ENCODE measurements around the gene MESP1. TPM values are rescaled to one million over a fixed set of nuclear protein-coding genes. Genes with fewer than 3 reads are reported as not detected.
A peak's percentile ranks its signal among the peaks of the same experiment; 100 is the strongest.

Gene MESP1
- total RNA-seq, 1 experiment from 2014 or later, result 8.8 TPM

DNA sequence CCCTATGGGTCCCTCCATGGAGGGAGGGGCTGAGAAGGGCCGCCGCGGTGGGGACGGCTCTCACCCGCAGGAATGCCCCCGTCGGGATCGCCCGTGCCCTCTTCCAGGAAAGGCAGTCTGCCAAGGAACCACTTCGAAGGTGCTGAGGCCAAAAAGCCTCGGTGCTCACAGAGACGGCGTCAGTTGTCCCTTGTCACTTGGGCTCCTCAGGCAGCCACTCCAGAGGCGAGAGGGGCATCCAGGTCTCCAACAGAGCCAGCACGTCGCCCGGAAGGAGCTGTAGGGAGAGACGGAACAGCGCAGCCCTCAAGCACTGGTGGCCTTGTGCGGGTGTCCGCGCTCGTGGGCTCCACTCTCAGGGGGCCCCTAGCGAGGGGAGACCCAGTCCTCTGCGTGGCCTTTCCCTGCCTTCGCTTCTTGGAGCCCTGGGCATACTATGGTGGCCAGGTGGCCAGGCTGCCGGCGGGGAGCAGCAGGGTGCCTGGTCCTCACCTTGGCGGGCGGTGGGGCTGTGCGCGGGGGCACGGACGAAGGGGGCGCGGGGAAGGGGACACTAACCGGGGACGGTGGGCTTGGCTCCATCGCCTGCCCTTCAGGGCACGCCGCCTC lies 994 bp downstream of the MESP1 start:
- CTCF ChIA-PET, result interaction anchor here (1.4 to 2.6 kb wide), 4 partner anchors 10 to 139 kb away, joined by 4 to 15 read pairs (median 8); no protein-coding TSS in a partner anchor

DNA sequence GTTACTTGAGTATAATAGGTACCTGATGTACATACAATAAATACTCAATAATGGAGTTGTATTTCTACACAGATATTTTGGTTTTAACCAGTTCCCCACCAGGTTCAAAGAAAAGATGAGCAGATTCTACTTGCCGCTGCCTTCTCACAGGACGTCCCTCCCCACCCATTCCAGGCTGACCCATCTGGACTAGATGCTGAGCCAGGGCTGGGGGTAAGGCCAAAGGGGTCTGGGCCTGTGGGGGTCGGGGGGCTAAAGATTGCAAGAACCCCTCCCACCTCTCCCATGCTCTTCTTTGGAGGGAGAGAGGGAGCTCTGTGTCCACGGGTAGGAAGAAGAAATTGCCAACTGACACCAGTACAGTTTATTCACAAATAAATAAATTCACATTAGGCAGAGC lies 1.5 kb downstream of the MESP1 start:
- H3K27me3 ChIP-seq (ENCODE audit: insufficient read depth, low read length), result no peaks in the 10 kb centered on the region
- TF ChIP-seq TCF7L2 (IDR thresholded peaks at IDR 0.05; ENCODE audit: borderline replicate concordance, extremely low read depth, insufficient read depth, insufficient read length), result no peak
- TF ChIP-seq EZH2phosphoT487 (IDR thresholded peaks at IDR 0.05; ENCODE audit: borderline replicate concordance), result no peak
- TF ChIP-seq, protein P1, sequence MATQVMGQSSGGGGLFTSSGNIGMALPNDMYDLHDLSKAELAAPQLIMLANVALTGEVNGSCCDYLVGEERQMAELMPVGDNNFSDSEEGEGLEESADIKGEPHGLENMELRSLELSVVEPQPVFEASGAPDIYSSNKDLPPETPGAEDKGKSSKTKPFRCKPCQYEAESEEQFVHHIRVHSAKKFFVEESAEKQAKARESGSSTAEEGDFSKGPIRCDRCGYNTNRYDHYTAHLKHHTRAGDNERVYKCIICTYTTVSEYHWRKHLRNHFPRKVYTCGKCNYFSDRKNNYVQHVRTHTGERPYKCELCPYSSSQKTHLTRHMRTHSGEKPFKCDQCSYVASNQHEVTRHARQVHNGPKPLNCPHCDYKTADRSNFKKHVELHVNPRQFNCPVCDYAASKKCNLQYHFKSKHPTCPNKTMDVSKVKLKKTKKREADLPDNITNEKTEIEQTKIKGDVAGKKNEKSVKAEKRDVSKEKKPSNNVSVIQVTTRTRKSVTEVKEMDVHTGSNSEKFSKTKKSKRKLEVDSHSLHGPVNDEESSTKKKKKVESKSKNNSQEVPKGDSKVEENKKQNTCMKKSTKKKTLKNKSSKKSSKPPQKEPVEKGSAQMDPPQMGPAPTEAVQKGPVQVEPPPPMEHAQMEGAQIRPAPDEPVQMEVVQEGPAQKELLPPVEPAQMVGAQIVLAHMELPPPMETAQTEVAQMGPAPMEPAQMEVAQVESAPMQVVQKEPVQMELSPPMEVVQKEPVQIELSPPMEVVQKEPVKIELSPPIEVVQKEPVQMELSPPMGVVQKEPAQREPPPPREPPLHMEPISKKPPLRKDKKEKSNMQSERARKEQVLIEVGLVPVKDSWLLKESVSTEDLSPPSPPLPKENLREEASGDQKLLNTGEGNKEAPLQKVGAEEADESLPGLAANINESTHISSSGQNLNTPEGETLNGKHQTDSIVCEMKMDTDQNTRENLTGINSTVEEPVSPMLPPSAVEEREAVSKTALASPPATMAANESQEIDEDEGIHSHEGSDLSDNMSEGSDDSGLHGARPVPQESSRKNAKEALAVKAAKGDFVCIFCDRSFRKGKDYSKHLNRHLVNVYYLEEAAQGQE (IDR thresholded peaks at IDR 0.05; ENCODE audit: low read depth), result no peak
- TF ChIP-seq CEBPB (IDR thresholded peaks at IDR 0.05; ENCODE audit: low read depth), result no peak
- no peak for TF ChIP-seq SIN3A (IDR thresholded peaks at IDR 0.05; ENCODE audit: low read depth)
- TF ChIP-seq ZNF274 (IDR thresholded peaks at IDR 0.05; ENCODE audit: low read depth, low read length), result no peak
- TF ChIP-seq, protein P2, sequence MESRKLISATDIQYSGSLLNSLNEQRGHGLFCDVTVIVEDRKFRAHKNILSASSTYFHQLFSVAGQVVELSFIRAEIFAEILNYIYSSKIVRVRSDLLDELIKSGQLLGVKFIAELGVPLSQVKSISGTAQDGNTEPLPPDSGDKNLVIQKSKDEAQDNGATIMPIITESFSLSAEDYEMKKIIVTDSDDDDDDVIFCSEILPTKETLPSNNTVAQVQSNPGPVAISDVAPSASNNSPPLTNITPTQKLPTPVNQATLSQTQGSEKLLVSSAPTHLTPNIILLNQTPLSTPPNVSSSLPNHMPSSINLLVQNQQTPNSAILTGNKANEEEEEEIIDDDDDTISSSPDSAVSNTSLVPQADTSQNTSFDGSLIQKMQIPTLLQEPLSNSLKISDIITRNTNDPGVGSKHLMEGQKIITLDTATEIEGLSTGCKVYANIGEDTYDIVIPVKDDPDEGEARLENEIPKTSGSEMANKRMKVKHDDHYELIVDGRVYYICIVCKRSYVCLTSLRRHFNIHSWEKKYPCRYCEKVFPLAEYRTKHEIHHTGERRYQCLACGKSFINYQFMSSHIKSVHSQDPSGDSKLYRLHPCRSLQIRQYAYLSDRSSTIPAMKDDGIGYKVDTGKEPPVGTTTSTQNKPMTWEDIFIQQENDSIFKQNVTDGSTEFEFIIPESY (IDR thresholded peaks at IDR 0.05; ENCODE audit: extremely low read depth, insufficient replicate concordance, low read length), result no peak
- TF ChIP-seq YY1 (IDR thresholded peaks at IDR 0.05; ENCODE audit: extremely low read depth, insufficient replicate concordance, low read depth, low read length), result no peak
- no peak for TF ChIP-seq ELF1 (IDR thresholded peaks at IDR 0.05; ENCODE audit: borderline replicate concordance, low read depth)
- no peak for TF ChIP-seq RAD21 (IDR thresholded peaks at IDR 0.05; ENCODE audit: low read depth)
- no peak for TF ChIP-seq EZH2 (IDR thresholded peaks at IDR 0.05)

More for the DNA sequence above, 994 bp downstream of the MESP1 start:
- Histone ChIP-seq H3K9ac (ENCODE audit: low read length) (peak overlapping the region; percentile 79), H3K79me2 (ENCODE audit: insufficient read depth, low read length) (no peaks in the 10 kb centered on the region; the same call in 1 of the 2 replicates), H3K4me2 (ENCODE audit: low read length) (peak overlapping the region; percentile 98), H3K4me1 (ENCODE audit: control insufficient read depth in 1 of 2, insufficient read depth in 2 of 2, low read length in 2 of 2) (peaks cover 4 to 23% of the 10 kb centered on the region in 2 experiments; a peak in 2 of 4 replicates), H3K9me2 (ENCODE audit: insufficient read depth) (no peaks in the 10 kb centered on the region), H3K9me3 (ENCODE audit: control insufficient read depth in 1 of 2, insufficient read depth in 1 of 2, low read depth in 1 of 2, low read length in 2 of 2) (no peaks in the 10 kb centered on the region), H3K27me3 (ENCODE audit: insufficient read depth, low read length) (no peaks in the 10 kb centered on the region), H3K4me3 (replicated peaks in 1 of 2; ENCODE audit: low read depth in 1 of 2, low read length in 2 of 2) (peak overlapping the region; percentile 68 to 72), H3K36me3 (ENCODE audit: control insufficient read depth in 1 of 2, insufficient read depth in 2 of 2, low read length in 2 of 2) (no peaks in the 10 kb centered on the region), H2AFZ (ENCODE audit: low read depth, low read length, poor library complexity, severe bottlenecking) (peak overlapping the region; percentile 54), H3K27ac (ENCODE audit: low read depth, low read length) (peak overlapping the region; percentile 74), H4K20me1 (ENCODE audit: insufficient read depth) (no peaks in the 10 kb centered on the region)
- DNase-seq (ENCODE audit: low read depth, low spot score) (no peak), ATAC-seq (peak; percentile 37)
- POLR2A ChIA-PET, result interaction anchor here (1.0 to 1.3 kb wide), 2 partner anchors 10 to 15 kb away, joined by 4 read pairs; no protein-coding TSS in a partner anchor
- intact Hi-C loops (cut with micrococcal nuclease), result loop anchor here (10.0 kb wide), 1 partner anchor 465 kb away; no protein-coding TSS in a partner anchor
- TSS peak; percentile 61 for BruUV-seq (replicated peaks)
- TF ChIP-seq POLR2AphosphoS5 (IDR thresholded peaks at IDR 0.05; ENCODE audit: low read depth, low read length), result peak; percentile 24; the same call in 1 of the 2 replicates
- TF ChIP-seq SIN3A (IDR thresholded peaks at IDR 0.05; ENCODE audit: low read depth), result no peak
- RAD21 ChIA-PET (ENCODE audit: low non-redundant PET in 1 of 2, low total read pairs in 2 of 2, uncharacterized antibody in 2 of 2, unreplicated experiment in 2 of 2), result interaction anchor here (0.6 to 0.9 kb wide), 4 partner anchors 11 to 324 kb away, joined by 3 to 4 read pairs (median 4); no protein-coding TSS in a partner anchor

More for the DNA sequence above, 1.5 kb downstream of the MESP1 start:
- peak overlapping the region; percentile 98 for H3K4me2 ChIP-seq (ENCODE audit: low read length)
- peak overlapping the region; percentile 74 for H3K27ac ChIP-seq (ENCODE audit: low read depth, low read length)
- H3K9ac ChIP-seq (ENCODE audit: low read length), result peak overlapping the region; percentile 79
- intact Hi-C loops (cut with micrococcal nuclease), result loop anchor here (10.0 kb wide), 1 partner anchor 465 kb away; no protein-coding TSS in a partner anchor
- POLR2A ChIA-PET, result no interaction called here
- RAD21 ChIA-PET (ENCODE audit: low non-redundant PET in 1 of 2, low total read pairs in 2 of 2, uncharacterized antibody in 2 of 2, unreplicated experiment in 2 of 2), result interaction anchor here in 1 of 2 experiments (0.7 kb wide), 2 partner anchors 102 to 325 kb away, joined by 4 read pairs; no protein-coding TSS in a partner anchor
- H3K79me2 ChIP-seq (ENCODE audit: insufficient read depth, low read length), result no peaks in the 10 kb centered on the region; the same call in 1 of the 2 replicates
- H3K9me3 ChIP-seq (ENCODE audit: control insufficient read depth in 1 of 2, insufficient read depth in 1 of 2, low read depth in 1 of 2, low read length in 2 of 2), result no peaks in the 10 kb centered on the region
- no peaks in the 10 kb centered on the region for H3K36me3 ChIP-seq (ENCODE audit: control insufficient read depth in 1 of 2, insufficient read depth in 2 of 2, low read length in 2 of 2)
- peaks cover 4 to 23% of the 10 kb centered on the region in 2 experiments; a peak in 2 of 4 replicates for H3K4me1 ChIP-seq (ENCODE audit: control insufficient read depth in 1 of 2, insufficient read depth in 2 of 2, low read length in 2 of 2)
- BruUV-seq (replicated peaks), result no TSS peak
- H3K4me3 ChIP-seq (replicated peaks in 1 of 2; ENCODE audit: low read depth in 1 of 2, low read length in 2 of 2), result peak overlapping the region; percentile 68 to 72
- ATAC-seq (no peak), DNase-seq (ENCODE audit: low read depth, low spot score) (no peak)
- no peaks in the 10 kb centered on the region for H3K9me2 ChIP-seq (ENCODE audit: insufficient read depth)
- H4K20me1 ChIP-seq (ENCODE audit: insufficient read depth), result no peaks in the 10 kb centered on the region
- peak overlapping the region; percentile 54 for H2AFZ ChIP-seq (ENCODE audit: low read depth, low read length, poor library complexity, severe bottlenecking)
- CTCF ChIA-PET, result interaction anchor here (1.4 to 2.6 kb wide), 4 partner anchors 9 to 139 kb away, joined by 4 to 15 read pairs (median 8); no protein-coding TSS in a partner anchor
